Middle frontal gyrus (tissue), 1 donor: ENCODE results near the gene CAMK4.
A peak's percentile ranks its signal among the peaks of the same experiment; 100 is the strongest.
"Not testable (repeated sequence)": the region's sequence is repeated elsewhere in the genome, so short reads cannot be mapped to it uniquely, and the experiment has no call there.

ENCODE experiments used
- DNase-seq: peaks from one replicate; pipeline ENCODE4 v3.0.0-alpha.2; 2015; ENCODE audit warnings: low spot score; ENCODE audit errors: extremely low spot score

The CAMK4 gene

DNA sequence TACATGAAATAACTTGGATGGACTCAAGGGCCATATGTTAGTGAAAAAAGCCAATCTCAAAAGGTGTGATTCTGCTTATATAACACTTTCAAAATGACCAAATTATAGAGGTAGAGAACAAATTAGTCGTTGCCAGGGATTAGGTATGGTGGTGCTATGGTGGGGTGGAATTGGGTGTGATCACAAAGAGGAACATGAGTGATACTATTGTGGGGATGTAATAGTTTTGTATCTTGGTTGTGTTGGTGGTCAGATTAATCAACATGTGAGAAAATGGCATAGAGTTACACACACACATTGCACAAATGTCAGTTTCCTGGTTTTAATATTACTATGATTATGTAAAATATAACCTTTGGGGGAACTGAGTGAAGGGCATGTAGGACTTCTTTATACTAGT lies 31.9 kb downstream of the CAMK4 start:
- DNase-seq = no peak

DNA sequence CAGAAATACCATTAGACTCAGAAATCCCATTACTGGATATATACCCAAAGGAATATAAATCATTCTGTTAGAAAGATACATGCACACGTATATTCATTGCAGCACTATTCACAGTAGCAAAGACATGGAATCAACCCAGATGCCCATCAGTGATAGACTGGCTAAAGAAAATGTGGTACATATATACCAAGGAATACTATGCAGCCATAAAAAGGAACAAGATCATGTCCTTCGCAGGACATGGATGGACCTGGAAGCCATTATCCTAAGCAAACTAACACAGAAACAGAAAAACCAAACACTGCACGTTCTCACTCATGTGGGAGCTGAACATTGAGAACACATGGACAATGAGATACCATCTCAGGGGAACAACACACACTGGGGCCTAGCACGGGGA lies 33.4 kb downstream of the CAMK4 start:
- not testable (repeated sequence) for DNase-seq

DNA sequence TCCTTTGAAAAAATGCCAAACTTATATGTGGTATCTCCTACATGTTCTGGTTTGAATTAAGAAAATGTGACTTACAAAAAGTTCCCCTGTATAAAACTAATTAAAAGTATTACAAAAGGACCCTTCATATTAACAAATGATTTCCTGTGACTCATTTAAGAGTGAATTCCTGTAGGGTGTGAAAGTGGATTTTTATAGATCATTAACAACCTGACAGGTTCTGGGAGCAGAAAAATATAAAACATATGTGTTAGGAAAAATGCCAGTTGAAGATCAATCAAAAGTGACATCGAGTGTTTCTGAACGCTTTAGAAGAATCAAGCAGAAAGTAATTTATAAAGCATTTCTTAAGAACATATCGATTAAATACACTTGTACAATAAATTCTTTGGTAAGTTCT lies 35.5 kb downstream of the CAMK4 start:
- no peak for DNase-seq

DNA sequence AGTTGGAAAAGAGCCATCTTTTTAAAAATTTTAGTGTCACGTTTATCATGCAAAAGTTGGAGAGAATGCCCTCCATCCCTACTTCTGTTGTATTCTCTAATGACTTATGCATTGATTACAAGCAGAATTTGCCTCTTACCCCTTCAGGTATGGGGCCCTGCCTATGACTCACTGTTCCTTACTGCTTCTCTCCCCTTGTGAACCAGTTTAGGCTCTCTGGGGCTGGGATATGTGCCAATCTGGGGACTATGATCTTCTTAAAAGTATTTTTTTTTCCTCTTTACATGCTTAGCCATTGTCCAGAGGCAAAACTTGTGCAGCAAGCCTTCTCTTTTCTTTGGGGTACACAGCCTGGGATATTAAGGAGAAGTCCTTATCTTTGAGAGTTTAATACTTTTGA lies 37.4 kb downstream of the CAMK4 start:
- no peak for DNase-seq

DNA sequence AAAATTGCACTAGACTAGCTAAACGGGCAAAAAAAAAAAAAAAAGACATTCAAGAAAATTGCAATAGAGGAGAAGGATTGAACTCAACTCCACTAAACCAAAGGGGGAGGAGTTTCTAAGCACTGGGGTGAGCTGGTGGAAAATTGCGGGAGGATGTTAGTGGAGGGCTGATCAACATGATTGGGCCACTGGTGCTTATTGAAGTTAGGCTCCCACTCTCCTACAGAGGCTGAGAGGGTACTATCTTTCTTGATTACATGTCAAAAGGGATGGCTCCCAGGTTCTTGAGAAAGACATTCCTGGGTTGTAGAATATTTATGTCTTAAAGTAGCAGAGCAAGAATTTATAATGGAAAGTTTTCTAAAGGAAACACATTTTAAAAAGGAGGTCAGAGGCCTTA lies 38.0 kb downstream of the CAMK4 start:
- DNase-seq = no peak

DNA sequence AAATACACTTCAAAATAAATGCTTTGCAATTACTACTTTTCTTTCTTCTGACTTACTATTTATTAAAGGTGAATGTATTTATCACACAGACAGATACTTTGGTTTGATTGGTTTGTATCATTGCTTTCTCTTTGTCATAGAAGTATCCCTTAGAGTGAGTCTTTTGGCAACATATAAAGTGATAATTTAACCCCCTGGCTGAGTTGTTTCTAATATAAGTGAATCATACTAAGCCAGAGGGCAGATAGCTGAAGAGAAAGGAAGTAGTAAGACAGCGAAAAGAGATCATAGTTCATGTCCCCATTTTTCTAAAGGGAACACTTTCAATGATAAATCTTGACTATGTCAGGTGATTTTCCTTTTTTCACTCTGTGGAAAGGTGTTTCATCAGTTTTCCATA lies 38.6 kb downstream of the CAMK4 start:
- DNase-seq = no peak

DNA sequence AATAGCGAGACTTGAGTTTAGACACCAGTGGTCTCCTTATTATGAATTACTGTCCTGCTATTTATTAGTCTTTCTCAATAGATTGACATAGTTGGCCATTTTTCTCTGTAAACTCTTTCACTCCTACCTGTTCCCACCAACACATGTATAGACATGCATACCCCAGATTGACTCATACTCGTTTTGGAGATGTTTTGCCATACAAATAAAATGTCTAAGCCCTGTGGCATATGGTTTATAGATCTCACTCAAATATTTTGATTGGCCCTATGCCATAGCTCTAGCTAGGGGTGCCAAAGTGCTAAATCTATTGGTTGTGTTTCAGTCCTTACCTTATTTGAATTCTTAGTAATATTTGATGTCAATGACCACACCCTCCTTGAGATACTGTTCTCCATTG lies 42.3 kb downstream of the CAMK4 start:
- no peak for DNase-seq

DNA sequence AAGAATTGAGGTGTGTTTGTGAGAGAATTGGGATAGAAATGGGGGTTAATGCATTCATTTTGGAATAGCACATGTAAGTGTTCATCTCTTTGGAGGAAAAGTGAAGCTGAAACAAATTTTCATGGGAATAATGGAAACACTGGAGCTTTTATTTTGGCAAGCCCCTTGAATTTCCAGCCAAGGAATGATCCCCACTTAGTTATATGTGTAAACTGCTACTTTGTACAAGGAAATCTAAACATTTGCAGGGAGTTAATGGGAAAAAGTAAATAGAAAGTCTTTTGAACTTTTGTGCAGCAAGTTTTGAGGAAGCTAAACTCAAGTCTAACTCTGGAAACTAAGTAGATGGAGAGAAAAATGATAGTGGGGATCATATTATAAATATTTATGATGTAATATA lies 44.1 kb downstream of the CAMK4 start:
- no peak for DNase-seq

DNA sequence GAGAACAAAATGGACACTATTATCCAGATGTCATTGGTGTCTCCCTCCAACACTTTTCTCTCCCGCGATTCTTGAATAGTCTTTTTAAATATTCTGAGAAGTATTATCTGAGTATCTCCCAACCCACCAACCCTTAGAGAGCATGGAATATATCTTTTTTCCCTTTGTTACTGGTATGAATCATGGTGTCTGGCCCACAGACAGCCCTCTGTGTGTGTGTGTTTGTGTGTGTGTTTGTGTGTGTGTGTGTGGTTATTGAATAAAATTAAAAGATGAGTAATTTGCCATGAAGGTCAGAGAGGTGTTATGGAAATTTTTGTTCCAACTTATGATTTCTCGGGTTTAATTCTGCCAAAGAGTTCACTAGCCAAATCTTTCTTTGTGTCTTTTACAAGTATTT lies 47.7 kb downstream of the CAMK4 start:
- no peak for DNase-seq

DNA sequence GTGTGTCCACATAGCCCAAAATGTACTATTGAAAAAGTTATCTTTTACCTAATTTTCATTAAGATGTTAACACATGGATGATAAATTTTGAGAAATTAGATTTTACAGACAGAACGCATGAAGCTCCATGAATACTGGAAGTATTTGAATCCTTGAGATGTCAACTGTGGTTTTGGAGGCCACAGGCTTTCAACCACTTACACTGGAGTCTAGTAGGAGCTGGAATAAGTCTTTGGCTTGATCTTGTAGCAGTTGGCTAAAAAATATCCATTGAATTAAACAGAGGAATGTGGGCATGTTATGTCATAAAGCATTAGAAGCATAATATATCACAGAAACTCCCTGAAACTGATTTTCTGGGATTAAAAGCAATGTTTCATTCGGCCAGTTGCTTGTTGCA lies 52.9 kb downstream of the CAMK4 start:
- DNase-seq = no peak

DNA sequence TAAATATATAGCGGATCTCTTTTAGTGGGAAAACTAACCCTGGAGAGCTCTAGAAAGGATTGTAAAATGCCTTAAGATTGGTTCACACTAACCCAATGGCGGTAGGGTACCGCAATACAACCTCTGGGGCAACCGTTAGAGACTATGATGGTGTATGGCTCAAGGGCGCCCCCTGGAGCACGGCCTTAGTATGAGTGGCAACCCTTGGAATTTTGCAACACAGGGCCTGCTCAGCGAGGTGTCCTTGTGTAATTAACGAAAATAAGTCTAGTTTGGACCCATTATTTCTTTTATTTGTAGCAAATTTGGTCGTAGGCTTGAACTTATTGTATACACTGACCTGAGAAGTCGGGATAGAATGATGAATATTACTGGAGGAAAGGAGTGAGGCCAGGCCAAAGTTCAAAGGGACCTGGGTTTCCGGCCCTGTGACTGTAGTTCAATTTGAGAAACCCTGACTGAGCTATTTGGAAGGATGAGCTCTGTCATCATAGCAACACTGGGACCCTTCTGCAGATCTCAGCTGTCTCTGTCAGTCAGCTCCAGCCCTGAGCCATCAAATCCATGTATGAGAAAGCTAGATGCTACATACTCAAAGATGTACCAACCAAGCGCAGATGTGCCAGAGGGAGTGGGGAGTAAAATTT lies 54.8 kb downstream of the CAMK4 start:
- no peak for DNase-seq

DNA sequence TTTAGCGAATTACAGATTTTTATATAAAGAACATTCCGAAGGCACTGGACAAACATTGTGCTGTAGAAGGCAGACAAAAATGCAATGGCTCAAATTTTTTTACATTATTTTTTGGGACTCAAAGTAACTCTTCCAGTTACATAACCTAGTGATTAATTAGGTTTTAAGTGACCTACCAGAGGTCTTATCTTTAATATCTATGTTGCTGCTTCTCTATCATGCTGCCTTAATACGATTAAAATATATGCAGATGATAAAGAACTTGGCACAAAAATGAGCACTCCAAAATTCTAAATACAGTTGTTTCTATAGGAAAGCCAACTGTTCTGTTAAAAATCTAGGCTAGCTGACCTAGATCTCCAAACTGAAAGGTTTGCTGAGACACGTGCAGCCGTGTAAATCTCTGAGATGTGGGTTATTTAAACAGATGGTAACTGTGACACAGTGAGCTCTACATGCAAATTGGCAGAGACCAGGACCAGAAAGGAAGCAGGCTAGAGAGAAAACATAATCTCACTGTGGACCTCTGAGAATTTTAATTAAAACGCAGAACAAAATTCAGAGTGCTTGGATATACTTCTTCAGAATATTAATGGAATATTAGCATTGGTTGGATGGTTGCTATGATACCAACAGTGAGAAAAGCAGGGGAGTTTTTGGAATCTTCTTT lies 56.2 kb downstream of the CAMK4 start:
- peak; percentile 56 for DNase-seq

DNA sequence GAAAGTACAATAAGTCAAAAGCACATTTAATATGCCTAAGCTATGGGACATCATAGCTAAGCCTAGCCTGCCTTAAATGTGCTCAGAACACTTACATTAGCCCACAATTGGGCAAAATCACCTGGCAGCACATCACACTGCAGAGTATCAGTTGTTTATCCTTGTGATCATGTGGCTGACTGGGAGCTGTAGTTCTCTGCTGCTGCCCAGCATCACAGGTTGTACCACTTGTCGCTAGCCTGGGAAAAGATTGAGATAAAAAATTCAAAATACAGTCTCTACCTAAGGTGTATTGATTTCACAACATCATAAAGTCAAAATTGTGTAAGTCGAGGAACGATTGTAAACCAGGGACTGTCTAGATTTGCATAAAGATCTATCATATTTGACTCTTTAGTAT lies 58.6 kb downstream of the CAMK4 start:
- no peak for DNase-seq

DNA sequence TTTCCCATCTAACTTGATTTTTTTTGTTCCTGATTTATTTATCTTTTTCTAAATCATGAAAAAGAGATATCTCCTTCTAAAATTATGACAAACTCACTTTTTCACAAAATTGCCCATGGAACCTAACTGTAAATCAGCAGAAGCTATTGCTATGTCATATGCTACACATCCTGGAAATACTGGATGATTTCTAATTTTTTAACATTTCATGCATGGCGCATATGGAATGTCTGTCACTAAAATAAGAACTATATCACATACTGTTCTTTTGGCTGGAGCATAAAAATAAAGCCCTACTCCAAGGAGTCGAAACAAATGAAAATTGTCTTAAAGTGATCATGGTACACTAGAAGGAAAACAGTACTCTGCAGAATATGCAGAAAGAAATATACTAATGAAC lies 60.6 kb downstream of the CAMK4 start:
- DNase-seq = no peak

DNA sequence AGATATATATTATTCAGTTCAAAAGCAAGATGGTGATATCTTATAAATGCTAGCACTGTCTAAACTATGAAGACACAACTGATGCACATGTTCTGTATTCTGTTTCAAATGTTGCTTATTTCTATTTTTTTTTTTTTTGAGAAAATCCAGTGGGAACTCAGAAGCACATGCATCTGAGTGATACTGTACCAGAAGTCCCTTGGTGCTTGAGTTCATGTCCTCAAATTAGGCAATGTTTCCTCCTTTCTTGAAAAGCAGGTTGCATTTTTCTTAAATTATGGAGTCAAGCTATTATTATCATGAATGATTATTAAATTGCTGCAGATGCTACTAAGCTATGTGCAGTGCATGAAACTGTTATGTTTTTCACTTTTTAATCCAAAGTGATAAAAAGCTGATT lies 70.4 kb downstream of the CAMK4 start:
- DNase-seq = no peak

DNA sequence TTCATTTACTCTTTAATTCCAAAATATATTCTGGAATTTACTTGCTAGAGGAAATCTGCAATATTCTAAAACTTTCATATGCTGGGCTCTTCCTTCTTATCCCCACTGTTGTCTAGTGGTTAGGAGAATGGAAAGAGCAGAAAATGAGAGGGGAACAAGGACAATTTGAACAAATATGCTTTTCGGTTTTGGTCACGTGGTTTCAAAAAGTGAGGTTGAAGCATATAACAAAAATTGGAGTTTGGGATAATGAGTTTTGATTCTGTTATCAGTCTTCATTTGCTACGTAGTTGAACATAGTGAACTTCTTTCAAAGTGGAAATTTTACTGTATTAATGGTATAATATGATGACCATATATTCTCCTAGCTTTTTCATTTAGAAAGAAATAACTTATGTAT lies 71.5 kb downstream of the CAMK4 start:
- DNase-seq = no peak

DNA sequence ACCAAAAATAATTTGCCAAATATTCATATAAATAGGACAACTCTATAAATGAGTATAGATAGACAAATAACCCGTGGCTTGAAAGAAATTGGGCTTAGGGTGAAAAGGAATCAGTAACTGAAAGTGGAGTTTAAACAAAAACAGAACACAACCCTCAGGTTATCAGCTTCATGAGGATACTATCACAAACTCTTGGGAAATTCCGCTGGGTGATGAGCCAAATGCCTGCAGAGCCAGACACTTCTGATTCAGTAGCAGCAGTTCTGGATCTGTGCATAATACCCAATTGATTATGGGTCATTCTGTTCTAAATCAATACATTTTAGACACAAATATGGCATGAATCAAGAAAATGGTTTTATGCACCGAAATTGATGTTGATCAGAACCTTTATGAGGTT lies 72.4 kb downstream of the CAMK4 start:
- no peak for DNase-seq

DNA sequence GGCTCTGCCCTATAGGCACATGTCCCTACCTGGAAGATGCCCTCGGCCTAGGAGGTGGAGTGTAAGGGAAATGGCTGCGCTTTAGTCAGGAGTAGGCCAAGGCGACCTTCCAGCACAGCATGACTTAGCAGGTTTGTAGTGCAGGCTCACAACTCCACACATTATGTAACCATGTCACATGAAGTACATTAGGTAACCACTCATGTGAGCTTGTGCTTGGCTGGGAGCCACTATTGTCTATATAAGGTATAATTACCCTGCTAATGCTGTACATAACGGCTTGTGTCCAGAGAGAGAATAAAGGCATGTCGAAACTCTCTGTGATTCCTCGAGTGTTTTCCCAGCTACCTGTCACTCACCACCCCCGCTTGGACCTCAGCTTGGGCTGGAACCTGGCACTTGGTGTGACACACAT lies 74.9 kb downstream of the CAMK4 start:
- no peak for DNase-seq

DNA sequence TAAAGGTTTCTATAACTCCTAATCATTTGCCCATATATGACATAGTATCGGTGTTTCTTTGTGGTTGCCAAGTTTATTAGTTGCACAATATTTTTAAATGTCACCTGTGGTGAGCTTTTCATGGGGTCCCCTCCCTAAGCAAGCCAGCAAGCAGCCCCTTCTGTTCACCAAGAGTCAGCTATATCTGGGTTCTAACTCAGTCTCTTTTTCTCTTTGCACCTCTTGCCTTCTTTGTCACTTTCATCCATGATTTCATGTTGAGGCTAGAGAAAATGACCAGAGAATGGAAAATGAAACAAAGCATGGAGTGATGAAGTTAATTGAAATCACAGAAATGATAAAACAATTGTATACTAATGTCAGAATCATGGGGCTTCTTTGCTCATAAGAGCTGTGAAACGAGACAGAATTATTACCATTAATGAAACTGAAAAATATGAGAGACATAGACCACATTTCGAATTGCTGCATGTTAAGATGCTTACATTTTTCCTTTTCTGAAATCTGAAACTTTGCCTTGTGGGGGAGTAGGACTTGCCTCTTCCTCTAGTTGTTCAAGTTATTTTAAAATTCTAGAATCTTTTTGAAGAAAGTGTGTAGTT lies 75.7 kb downstream of the CAMK4 start:
- DNase-seq = no peak

DNA sequence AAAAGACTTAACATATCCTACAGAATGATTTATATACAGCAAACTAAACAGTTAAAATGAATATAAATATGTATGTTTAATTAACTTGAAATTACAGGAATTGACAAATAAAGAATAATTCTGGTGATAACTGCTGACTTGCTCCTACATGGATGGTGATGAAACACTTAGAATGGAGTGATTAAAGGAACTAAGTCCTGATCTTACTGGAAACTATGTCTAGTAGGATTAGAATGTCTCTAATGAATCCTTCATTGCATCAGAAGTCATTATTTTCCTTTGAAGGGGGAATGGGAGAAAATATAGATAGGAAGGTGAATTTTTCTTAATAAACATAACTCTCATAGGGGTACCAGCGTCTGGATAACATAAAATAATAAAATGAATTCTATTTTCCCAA lies 77.1 kb downstream of the CAMK4 start:
- no peak for DNase-seq

DNA sequence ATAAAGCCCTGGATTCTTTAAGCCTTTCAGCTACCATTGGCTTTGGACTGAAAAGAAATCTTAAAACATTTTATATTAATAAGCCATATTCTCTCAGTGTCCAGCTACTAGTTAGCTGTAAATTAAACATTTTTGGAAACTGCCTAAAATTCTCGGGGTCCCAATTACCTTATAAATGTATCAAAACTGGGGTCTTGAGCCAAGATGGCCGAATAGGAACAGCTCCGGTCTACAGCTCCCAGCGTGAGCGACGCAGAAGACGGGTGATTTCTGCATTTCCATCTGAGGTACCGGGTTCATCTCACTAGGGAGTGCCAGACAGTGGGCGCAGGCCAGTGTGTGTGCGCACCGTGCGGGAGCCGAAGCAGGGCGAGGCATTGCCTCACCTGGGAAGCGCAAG lies 77.9 kb downstream of the CAMK4 start:
- DNase-seq = not testable (repeated sequence)

DNA sequence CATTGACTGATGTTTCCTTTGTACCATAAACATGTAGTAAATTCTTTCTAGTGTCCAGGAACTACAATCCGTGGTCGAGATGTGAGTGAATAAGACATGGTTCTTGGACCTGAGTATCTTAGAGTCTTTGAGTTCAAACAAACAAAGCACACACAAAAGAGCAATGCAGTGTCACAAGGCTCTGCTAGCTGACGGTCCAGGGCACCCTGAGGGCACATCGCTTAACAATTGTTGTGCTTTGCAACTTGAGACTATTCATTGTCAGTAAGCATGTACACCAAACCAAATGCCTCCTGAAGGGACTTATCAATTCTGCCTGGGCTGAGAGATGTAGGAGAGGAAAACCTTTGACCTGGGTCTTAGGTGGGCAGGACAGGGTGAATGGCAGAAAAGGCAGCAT lies 84.8 kb downstream of the CAMK4 start:
- DNase-seq = no peak

DNA sequence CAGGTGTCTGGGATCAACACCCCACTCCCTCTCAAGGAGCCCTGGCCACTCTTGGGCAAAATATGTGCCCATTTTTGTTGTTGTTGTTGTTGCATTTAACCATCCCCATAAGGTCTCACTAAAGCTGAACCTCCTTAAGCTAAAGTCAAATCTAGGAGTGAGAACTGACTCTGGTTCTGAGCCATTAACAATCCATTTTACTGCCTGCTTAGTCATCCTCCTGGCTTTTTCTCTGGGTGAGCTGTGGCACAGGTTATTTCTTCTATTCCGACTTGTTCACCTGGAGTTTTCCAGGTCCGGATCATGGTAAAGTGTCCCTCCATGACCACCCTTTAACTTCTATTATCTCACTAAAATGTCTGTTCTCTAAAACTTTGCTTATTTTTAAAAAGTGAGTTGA lies 85.2 kb downstream of the CAMK4 start:
- no peak for DNase-seq
